ENCODE measurements around the gene DSCAM. TPM values are rescaled to one million over a fixed set of nuclear protein-coding genes. Genes with fewer than 3 reads are reported as not detected.
"Not testable (repeated sequence)": the region's sequence is repeated elsewhere in the genome, so short reads cannot be mapped to it uniquely, and the experiment has no call there.

DSCAM gene
- total RNA-seq, 1 donor from 2014 or later: 0.21 TPM

DNA sequence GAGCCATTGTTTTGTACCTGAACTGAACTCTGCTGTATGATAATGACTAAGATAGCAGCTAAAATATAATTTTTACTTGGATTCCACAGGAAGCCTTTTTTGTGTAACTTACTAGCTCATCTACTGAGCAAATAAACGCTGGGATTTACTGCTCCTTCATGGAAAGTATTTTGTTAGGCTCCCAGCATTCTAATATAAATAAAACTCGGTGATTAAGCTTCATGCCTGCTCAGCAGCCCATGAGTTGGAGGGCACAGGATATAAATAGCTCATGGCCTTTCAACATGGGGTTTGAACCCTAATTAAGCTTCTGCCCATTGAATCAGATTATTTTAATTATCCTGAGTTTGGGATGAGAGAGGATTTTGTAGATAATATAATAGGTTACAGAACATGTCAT, 799.7 kb downstream of the DSCAM start:
- Mint-ChIP-seq H3K4me3 (ENCODE audit: unreplicated experiment) (no peak overlapping the region), H3K27me3 (ENCODE audit: unreplicated experiment) (peaks cover 2% of the 10 kb centered on the region), H3K27ac (ENCODE audit: unreplicated experiment) (no peak overlapping the region), H3K36me3 (ENCODE audit: low read depth, unreplicated experiment) (peaks cover 4% of the 10 kb centered on the region), H3K9me3 (ENCODE audit: unreplicated experiment) (peaks cover 19% of the 10 kb centered on the region), H3K4me1 (ENCODE audit: unreplicated experiment) (no peaks in the 10 kb centered on the region)
- no peak for DNase-seq (ENCODE audit: low spot score)
- TF ChIP-seq, protein P1, sequence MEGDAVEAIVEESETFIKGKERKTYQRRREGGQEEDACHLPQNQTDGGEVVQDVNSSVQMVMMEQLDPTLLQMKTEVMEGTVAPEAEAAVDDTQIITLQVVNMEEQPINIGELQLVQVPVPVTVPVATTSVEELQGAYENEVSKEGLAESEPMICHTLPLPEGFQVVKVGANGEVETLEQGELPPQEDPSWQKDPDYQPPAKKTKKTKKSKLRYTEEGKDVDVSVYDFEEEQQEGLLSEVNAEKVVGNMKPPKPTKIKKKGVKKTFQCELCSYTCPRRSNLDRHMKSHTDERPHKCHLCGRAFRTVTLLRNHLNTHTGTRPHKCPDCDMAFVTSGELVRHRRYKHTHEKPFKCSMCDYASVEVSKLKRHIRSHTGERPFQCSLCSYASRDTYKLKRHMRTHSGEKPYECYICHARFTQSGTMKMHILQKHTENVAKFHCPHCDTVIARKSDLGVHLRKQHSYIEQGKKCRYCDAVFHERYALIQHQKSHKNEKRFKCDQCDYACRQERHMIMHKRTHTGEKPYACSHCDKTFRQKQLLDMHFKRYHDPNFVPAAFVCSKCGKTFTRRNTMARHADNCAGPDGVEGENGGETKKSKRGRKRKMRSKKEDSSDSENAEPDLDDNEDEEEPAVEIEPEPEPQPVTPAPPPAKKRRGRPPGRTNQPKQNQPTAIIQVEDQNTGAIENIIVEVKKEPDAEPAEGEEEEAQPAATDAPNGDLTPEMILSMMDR (IDR thresholded peaks at IDR 0.05; ENCODE audit: unreplicated experiment): no peak

DNA sequence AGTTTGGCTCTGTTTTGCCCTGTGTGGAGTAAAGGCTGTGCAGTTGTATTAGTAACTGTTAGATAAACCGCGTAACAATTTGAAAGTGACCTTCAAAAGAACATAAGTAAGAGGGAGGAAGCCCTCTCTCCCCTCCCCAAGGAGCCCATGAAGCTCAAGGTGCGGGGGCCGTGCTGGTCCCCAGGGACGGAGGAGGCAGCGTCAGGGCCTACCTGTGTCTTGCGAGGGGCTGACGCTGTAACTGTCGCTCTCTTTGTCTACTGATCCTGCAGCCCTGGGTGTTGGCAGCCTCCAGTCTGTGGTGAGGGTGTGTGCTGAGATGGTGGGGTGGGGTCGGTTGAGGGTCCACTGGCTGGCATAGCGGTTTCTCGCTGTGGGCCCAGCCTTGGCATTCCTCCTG, 803.1 kb downstream of the DSCAM start:
- H3K4me3 Mint-ChIP-seq (ENCODE audit: unreplicated experiment): no peak overlapping the region
- H3K4me1 Mint-ChIP-seq (ENCODE audit: unreplicated experiment): no peaks in the 10 kb centered on the region
- H3K27me3 Mint-ChIP-seq (ENCODE audit: unreplicated experiment): peaks cover 5% of the 10 kb centered on the region
- H3K9me3 Mint-ChIP-seq (ENCODE audit: unreplicated experiment): peaks cover 23% of the 10 kb centered on the region
- TF ChIP-seq, protein P1 (IDR thresholded peaks at IDR 0.05; ENCODE audit: unreplicated experiment): no peak
- peaks cover 4% of the 10 kb centered on the region for H3K36me3 Mint-ChIP-seq (ENCODE audit: low read depth, unreplicated experiment)
- no peak for DNase-seq (ENCODE audit: low spot score)
- H3K27ac Mint-ChIP-seq (ENCODE audit: unreplicated experiment): no peak overlapping the region

DNA sequence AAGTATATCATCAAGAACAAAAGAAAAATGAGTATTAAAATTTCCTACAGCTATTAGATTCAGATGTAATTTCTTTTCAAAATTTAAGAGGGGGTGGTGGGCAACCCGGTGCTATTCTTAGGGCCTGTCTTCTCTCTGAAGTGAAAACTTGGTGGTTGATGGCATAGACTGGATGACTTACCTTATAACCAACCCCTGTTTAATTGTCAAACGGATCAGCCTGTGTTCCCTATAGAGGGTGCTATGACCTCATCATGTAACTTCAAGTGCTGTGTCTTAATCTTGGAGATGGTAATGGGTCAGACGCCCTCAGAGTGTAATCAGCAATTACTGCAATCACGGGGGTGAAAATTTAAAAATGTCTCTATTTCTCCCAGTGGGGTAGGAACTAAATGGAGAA, 803.5 kb downstream of the DSCAM start:
- Mint-ChIP-seq H3K27me3 (ENCODE audit: unreplicated experiment) (peaks cover 5% of the 10 kb centered on the region), H3K27ac (ENCODE audit: unreplicated experiment) (no peak overlapping the region), H3K9me3 (ENCODE audit: unreplicated experiment) (peaks cover 23% of the 10 kb centered on the region), H3K36me3 (ENCODE audit: low read depth, unreplicated experiment) (peaks cover 4% of the 10 kb centered on the region), H3K4me3 (ENCODE audit: unreplicated experiment) (no peak overlapping the region), H3K4me1 (ENCODE audit: unreplicated experiment) (no peaks in the 10 kb centered on the region)
- DNase-seq (ENCODE audit: low spot score): no peak
- TF ChIP-seq, protein P1 (IDR thresholded peaks at IDR 0.05; ENCODE audit: unreplicated experiment): no peak

DNA sequence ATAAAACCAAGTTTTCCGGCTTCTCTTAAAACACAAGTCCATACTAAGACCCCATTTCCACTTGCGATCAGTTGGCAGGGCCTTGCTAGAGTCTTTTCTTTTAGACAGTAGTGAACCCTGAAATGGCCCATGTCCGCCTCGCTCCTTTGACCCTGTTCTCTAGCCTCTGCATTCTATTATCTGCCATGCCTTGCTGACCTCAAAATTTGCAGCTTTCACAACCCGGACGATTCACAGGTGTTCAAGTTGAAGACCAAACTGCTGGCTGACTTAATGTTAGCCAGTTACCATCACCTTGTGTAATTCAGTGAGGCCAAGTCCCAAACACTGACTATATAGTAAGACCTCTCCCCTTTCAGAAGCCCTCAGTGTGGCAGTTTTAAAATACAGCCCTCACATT, 805.5 kb downstream of the DSCAM start:
- DNase-seq (ENCODE audit: low spot score): no peak
- Mint-ChIP-seq H3K9me3 (ENCODE audit: unreplicated experiment) (peaks cover 18% of the 10 kb centered on the region), H3K27me3 (ENCODE audit: unreplicated experiment) (peaks cover 5% of the 10 kb centered on the region), H3K4me3 (ENCODE audit: unreplicated experiment) (no peak overlapping the region), H3K4me1 (ENCODE audit: unreplicated experiment) (no peaks in the 10 kb centered on the region), H3K36me3 (ENCODE audit: low read depth, unreplicated experiment) (peaks cover 4% of the 10 kb centered on the region), H3K27ac (ENCODE audit: unreplicated experiment) (no peak overlapping the region)
- TF ChIP-seq, protein P1 (IDR thresholded peaks at IDR 0.05; ENCODE audit: unreplicated experiment): no peak

DNA sequence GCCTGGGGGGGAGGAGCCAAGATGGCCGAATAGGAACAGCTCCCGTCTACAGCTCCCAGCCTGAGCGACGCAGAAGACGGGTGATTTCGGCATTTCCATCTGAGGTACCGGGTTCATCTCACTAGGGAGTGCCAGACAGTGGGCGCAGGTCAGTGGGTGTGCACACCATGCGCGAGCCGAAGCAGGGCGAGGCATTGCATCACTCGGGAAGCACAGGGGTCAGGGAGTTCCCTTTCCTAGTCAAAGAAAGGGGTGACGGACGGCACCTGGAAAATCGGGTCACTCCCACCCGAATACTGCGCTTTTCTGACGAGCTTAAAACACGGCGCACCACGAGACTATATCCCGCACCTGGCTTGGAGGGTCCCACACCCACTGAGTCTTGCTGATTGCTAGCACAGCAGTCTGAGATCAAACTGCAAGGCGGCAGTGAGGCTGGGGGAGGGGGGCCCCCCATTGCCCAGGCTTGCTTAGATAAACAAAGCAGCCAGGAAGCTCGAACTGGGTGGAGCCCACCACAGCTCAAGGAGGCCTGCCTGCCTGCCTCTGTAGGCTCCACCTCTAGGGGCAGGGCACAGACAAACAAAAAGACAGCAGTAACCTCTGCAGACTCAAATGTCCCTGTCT, 813.7 kb downstream of the DSCAM start:
- not testable (repeated sequence) for DNase-seq (ENCODE audit: low spot score); H3K27ac Mint-ChIP-seq (ENCODE audit: unreplicated experiment); H3K4me1 Mint-ChIP-seq (ENCODE audit: unreplicated experiment); H3K4me3 Mint-ChIP-seq (ENCODE audit: unreplicated experiment); H3K27me3 Mint-ChIP-seq (ENCODE audit: unreplicated experiment)
- Mint-ChIP-seq H3K9me3 (ENCODE audit: unreplicated experiment) (peaks cover 33% of the 10 kb centered on the region), H3K36me3 (ENCODE audit: low read depth, unreplicated experiment) (peaks cover 10% of the 10 kb centered on the region)

Measured in endothelial cell (in vitro differentiated cells).